Endothelial cell of umbilical vein (primary cell): Measurements from ENCODE around the gene KCNJ2.

Experiments
- CTCF ChIP-seq, 2 donors: IDR thresholded peaks; 1 replicate in 1 of 2; 2 replicates in 1 of 2; pipeline ENCODE4 v1.5.1; 2011; ENCODE audit warnings: low read length in 2 of 2, mild to moderate bottlenecking in 2 of 2, moderate library complexity in 2 of 2, control low read depth in 1 of 2, inconsistent platforms in 1 of 2, low read depth in 1 of 2; ENCODE audit not compliant: insufficient read depth in 1 of 2; ENCODE audit errors: extremely low read depth in 1 of 2
- POLR2A ChIP-seq: IDR thresholded peaks from 2 replicates; pipeline ENCODE4 v1.6.1; 2012; ENCODE audit warnings: low read depth, mild to moderate bottlenecking, control low read depth, low read length

GRCh38 chr17:70127221-70127873 is 42.0 kb upstream of the KCNJ2 start:
- TF ChIP-seq CTCF (IDR thresholded peaks at IDR 0.05; ENCODE audit: extremely low read depth in 1 of 2, insufficient read depth in 1 of 2, low read depth in 1 of 2, low read length in 2 of 2) (no peak), POLR2A (no peak)
